ENCODE results near the gene CAMKMT.

GRCh38 chr2:44741507-44741906 is 379.8 kb downstream of the CAMKMT start:
- TF ChIP-seq CTCF (IDR thresholded peaks at IDR 0.05) (no peak), POLR2AphosphoS5 (IDR thresholded peaks at IDR 0.05) (no peak)
